Fibroblast of skin of left biceps (primary cell): Measurements from ENCODE around the gene FGD4.
A peak's percentile ranks its signal among the peaks of the same experiment; 100 is the strongest.

Experiments used
- DNase-seq, 2 experiments: peaks; one replicate each; pipeline ENCODE4 v3.0.0-alpha.2; 2013; ENCODE audit warnings: low read depth in 2 of 2

FGD4 gene

DNA sequence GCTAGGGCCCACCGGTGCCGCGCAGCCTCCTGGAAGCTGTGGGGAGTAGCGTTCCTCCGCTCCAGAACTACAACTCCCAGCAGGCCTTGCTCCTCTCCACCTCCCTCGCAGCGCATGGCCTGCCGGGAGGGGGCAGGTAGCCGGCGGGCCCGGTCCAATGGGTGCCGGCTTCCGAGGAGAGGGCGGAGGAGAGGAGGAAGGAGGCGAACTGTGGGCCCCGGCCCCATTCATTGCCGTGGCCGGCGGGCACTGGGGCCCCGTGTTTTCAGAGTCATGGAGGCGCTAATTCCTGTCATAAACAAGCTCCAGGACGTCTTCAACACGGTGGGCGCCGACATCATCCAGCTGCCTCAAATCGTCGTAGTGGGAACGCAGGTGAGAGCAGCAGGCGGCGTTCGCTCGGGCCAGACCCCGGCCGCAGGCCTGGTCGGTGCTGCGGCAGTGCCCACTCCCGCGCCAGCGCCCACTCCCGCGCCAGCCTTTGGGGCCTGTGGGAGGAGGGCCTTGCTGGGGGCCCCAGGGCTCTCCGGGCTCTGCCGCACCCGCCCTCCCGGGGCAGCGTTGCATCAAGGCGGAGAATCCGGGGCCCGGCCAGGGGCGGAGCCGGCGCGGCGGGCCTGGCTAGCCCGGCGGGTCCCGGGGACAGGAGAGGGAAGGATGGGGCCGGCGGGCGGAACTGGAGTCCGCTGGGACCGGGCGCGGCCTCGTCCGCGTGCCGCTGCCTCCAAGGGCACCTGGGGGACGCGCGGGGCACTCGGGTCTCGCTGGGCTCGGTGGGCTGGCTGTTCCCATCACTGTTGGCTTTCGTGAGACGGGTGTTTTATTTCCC lies 279.9 kb downstream of the FGD4 start, which contains the start of gene DNM1L:
DNM1L (plus strand) TSS at position 211 of the 829 bp plus-strand sequence; CDS start at position 274, 63 bp downstream.
- DNase-seq: peak; percentile 89 to 90

GRCh38 chr12:32679920-32680237 lies 280.5 kb downstream of the FGD4 start:
- DNase-seq: no peak

DNA sequence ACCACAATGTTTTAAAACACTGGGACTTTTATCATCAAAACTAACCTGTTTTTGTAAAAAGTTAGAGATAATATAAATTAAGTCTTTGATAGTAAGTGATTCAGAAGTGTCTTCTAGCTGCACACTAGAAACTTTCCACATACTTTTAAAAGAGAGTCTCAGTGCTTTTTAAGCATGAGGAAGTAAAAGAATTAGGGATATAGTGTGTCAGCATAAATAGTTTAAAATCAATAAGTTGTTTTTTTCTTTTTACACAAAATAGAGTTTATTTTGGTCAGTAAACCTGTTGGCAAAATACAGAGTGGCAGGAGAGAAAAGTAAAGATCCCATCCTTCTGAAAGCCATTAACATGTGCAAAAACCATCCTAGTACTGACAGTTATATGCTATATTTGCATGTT lies 281.4 kb downstream of the FGD4 start:
- no peak for DNase-seq

DNA sequence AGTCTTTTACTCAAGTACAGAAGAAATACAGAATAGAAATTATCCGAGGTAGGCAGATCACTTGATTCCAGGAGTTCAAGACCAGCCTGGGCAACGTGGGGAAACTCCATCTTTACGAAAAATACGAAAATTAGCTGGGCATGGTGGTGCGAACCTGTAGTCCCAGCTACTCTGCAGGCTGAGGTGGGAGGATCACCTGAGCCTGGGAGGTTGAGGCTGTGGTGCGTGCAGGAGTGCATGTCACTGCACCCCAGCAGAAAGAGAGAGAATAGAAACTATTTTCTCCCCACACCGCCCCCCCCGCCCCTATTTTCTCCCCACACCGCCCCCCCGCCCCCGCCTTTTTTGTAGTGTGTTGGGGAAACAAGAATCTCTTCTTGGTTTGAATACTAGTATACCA lies 281.9 kb downstream of the FGD4 start:
- no peak for DNase-seq

DNA sequence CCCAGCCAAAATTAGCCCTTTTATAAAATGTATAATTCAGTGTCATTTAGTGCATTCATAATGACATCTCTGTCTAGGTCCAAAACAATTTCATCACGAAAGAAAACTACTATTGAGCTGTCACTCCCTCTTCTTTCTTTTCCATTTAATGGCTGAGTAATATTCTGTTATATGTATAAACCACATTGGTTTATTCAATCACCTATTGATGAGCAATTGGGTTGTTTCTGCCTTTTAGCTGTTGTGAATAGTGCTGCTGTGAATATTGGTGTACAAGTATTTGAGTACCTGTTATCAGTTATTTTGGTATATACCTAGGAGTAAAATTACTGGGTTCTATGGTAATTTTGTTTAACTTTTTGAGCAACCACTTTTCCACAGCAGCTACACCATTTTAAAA lies 287.0 kb downstream of the FGD4 start:
- no peak for DNase-seq

GRCh38 chr12:32688786-32689185 lies 289.4 kb downstream of the FGD4 start:
- no peak for DNase-seq

GRCh38 chr12:32690927-32691326 lies 291.6 kb downstream of the FGD4 start:
- DNase-seq: no peak

DNA sequence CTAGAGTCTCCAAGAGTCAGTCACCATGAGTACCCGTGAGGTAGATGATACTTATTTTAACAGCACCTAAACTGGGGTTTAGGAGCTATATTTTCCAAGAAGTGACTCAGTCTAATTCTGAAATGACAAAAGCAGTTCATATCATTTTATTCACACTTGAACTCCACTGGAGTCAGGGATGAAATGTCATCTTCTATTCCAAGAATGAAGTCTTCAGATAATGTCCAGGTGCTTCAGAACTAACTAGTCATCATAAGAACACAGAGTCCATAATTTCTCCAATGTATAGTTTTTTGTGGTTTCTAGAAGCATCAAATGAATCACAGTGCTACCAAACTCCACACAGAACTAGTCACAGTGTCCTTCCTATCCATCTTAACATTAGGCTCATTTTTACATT lies 293.0 kb downstream of the FGD4 start:
- no peak for DNase-seq

DNA sequence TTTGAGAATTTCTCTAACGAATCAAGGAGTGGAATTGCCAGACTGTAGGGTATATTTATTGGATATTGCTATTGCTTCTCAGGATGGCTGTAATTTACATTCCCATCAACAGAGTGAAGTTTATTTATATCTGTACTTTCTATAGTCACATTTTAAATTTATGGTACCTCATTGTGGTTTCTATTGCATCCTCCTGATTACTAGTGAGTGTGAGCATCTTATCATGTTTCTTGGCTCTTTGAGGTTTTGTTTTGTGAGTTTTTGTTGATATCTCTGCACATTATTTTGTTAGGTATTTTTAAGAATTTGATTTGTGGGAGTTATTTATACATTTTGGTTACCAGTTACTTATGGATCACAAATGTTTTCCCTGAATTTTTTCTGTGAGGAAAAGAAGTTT lies 293.7 kb downstream of the FGD4 start:
- no peak for DNase-seq
